Neuron (in vitro differentiated cells): ENCODE data around the gene SGSM1.

Experiments
- H2AFZ ChIP-seq: one replicate; pipeline ENCODE4 v1.6.1; 2013; ENCODE audit warnings: low read depth, mild to moderate bottlenecking, inconsistent platforms, low read length, moderate library complexity
- H3K27me3 ChIP-seq: one replicate; pipeline ENCODE4 v1.6.1; 2013; ENCODE audit warnings: low read length; ENCODE audit not compliant: insufficient read depth
- H3K36me3 ChIP-seq: one replicate; pipeline ENCODE4 v1.6.1; 2013; ENCODE audit warnings: low read length; ENCODE audit not compliant: insufficient read depth
- H3K4me1 ChIP-seq: one replicate; pipeline ENCODE4 v1.6.1; 2013; ENCODE audit warnings: low read length; ENCODE audit not compliant: insufficient read depth
- H3K4me3 ChIP-seq: 2 replicates; pipeline ENCODE4 v1.5.1; 2013; ENCODE audit warnings: mild to moderate bottlenecking, low read length, moderate library complexity
- H3K9me3 ChIP-seq: one replicate; pipeline ENCODE4 v1.6.1; 2013; ENCODE audit warnings: low read length

Gene SGSM1

GRCh38 chr22:24961217-24961844 is 155.3 kb downstream of the SGSM1 start:
- Histone ChIP-seq H3K36me3 (no peaks in the 10 kb centered on the region), H3K4me1 (no peaks in the 10 kb centered on the region), H2AFZ (no peak overlapping the region), H3K9me3 (no peaks in the 10 kb centered on the region), H3K4me3 (no peak overlapping the region), H3K27me3 (no peaks in the 10 kb centered on the region)

- no peaks in the 10 kb centered on the region for H3K4me1 ChIP-seq
- no peaks in the 10 kb centered on the region for H3K27me3 ChIP-seq
- no peaks in the 10 kb centered on the region for H3K9me3 ChIP-seq
- H3K4me3 ChIP-seq = no peak overlapping the region
- no peaks in the 10 kb centered on the region for H3K36me3 ChIP-seq
- H2AFZ ChIP-seq = no peak overlapping the region
Observed at GRCh38 chr22:24962094-24962493, 156.1 kb downstream of the SGSM1 start.

- Histone ChIP-seq H3K27me3 (no peaks in the 10 kb centered on the region), H3K36me3 (no peaks in the 10 kb centered on the region), H2AFZ (no peak overlapping the region), H3K4me1 (no peaks in the 10 kb centered on the region), H3K9me3 (no peaks in the 10 kb centered on the region), H3K4me3 (no peak overlapping the region)
Observed at GRCh38 chr22:24962835-24963234, 156.8 kb downstream of the SGSM1 start.

- Histone ChIP-seq H3K4me3 (no peak overlapping the region), H2AFZ (no peak overlapping the region), H3K4me1 (no peaks in the 10 kb centered on the region), H3K9me3 (no peaks in the 10 kb centered on the region), H3K36me3 (no peaks in the 10 kb centered on the region), H3K27me3 (no peaks in the 10 kb centered on the region)
Observed at GRCh38 chr22:24964441-24964840, 158.4 kb downstream of the SGSM1 start.

GRCh38 chr22:24965822-24966626 is 160.0 kb downstream of the SGSM1 start:
- Histone ChIP-seq H3K27me3 (no peaks in the 10 kb centered on the region), H2AFZ (no peak overlapping the region), H3K4me3 (no peak overlapping the region), H3K4me1 (no peaks in the 10 kb centered on the region), H3K36me3 (no peaks in the 10 kb centered on the region), H3K9me3 (no peaks in the 10 kb centered on the region)

- H3K27me3 ChIP-seq = no peaks in the 10 kb centered on the region
- H3K4me1 ChIP-seq = no peaks in the 10 kb centered on the region
- H2AFZ ChIP-seq = no peak overlapping the region
- H3K36me3 ChIP-seq = no peaks in the 10 kb centered on the region
- H3K4me3 ChIP-seq = no peak overlapping the region
- no peaks in the 10 kb centered on the region for H3K9me3 ChIP-seq
Observed at GRCh38 chr22:24968066-24968561, 162.1 kb downstream of the SGSM1 start.

- no peaks in the 10 kb centered on the region for H3K27me3 ChIP-seq
- H3K9me3 ChIP-seq = no peaks in the 10 kb centered on the region
- H3K4me1 ChIP-seq = no peaks in the 10 kb centered on the region
- no peak overlapping the region for H3K4me3 ChIP-seq
- no peaks in the 10 kb centered on the region for H3K36me3 ChIP-seq
- no peak overlapping the region for H2AFZ ChIP-seq
Observed at GRCh38 chr22:24969560-24970301, 163.7 kb downstream of the SGSM1 start.

- H3K9me3 ChIP-seq = no peaks in the 10 kb centered on the region
- H3K36me3 ChIP-seq = no peaks in the 10 kb centered on the region
- H3K4me3 ChIP-seq = no peak overlapping the region
- H3K4me1 ChIP-seq = peaks cover 20% of the 10 kb centered on the region
- no peaks in the 10 kb centered on the region for H3K27me3 ChIP-seq
- H2AFZ ChIP-seq = no peak overlapping the region
Observed at GRCh38 chr22:24972369-24972768, 166.4 kb downstream of the SGSM1 start.

GRCh38 chr22:24973872-24974271 is 167.9 kb downstream of the SGSM1 start:
- Histone ChIP-seq H3K4me3 (no peak overlapping the region), H2AFZ (no peak overlapping the region), H3K27me3 (no peaks in the 10 kb centered on the region), H3K9me3 (no peaks in the 10 kb centered on the region), H3K36me3 (no peaks in the 10 kb centered on the region), H3K4me1 (peaks cover 22% of the 10 kb centered on the region)

GRCh38 chr22:24975125-24975640 is 169.2 kb downstream of the SGSM1 start:
- Histone ChIP-seq H2AFZ (no peak overlapping the region), H3K27me3 (no peaks in the 10 kb centered on the region), H3K36me3 (no peaks in the 10 kb centered on the region), H3K4me1 (peaks cover 22% of the 10 kb centered on the region), H3K9me3 (no peaks in the 10 kb centered on the region), H3K4me3 (no peak overlapping the region)

GRCh38 chr22:24975813-24976341 is 169.9 kb downstream of the SGSM1 start:
- no peaks in the 10 kb centered on the region for H3K9me3 ChIP-seq
- no peak overlapping the region for H3K4me3 ChIP-seq
- H3K27me3 ChIP-seq = no peaks in the 10 kb centered on the region
- H2AFZ ChIP-seq = no peak overlapping the region
- peaks cover 22% of the 10 kb centered on the region for H3K4me1 ChIP-seq
- H3K36me3 ChIP-seq = no peaks in the 10 kb centered on the region

- Histone ChIP-seq H3K36me3 (no peaks in the 10 kb centered on the region), H3K4me3 (no peak overlapping the region), H3K4me1 (peaks cover 22% of the 10 kb centered on the region), H3K9me3 (no peaks in the 10 kb centered on the region), H3K27me3 (no peaks in the 10 kb centered on the region), H2AFZ (no peak overlapping the region)
Observed at GRCh38 chr22:24976442-24977218, 170.6 kb downstream of the SGSM1 start.
